ENCODE results near the gene GPR6. TPM values are rescaled to one million over a fixed set of nuclear protein-coding genes. Genes with fewer than 3 reads are reported as not detected.

The GPR6 gene
- total RNA-seq, 1 experiment from 2014 or later = 0.20 TPM

GRCh38 chr6:109977791-109978173 lies 329 bp upstream of the GPR6 start:
- Histone ChIP-seq H4K20me1 (ENCODE audit: control insufficient read depth, insufficient read depth, insufficient read length) (no peaks in the 10 kb centered on the region), H4K8ac (replicated peaks; ENCODE audit: insufficient read length, low read depth, low read length) (no peak overlapping the region), H4K91ac (ENCODE audit: insufficient read length, low read depth, low read length) (no peak overlapping the region), H3K23me2 (ENCODE audit: insufficient read length, low read depth, low read length, poor library complexity, severe bottlenecking) (peaks cover 16% of the 10 kb centered on the region), H3K79me1 (ENCODE audit: insufficient read depth, low read depth, low read length, poor library complexity, severe bottlenecking) (no peaks in the 10 kb centered on the region), H2BK12ac (ENCODE audit: insufficient read length, low read depth, low read length) (no peak overlapping the region), H2BK120ac (ENCODE audit: low read depth, low read length, poor library complexity, severe bottlenecking) (no peak overlapping the region), H2BK20ac (ENCODE audit: low read depth, low read length, poor library complexity, severe bottlenecking) (no peak overlapping the region), H3K14ac (ENCODE audit: insufficient read depth, low read length) (no peak overlapping the region), H3T11ph (ENCODE audit: low read length) (no peak overlapping the region), H2AFZ (ENCODE audit: low read length) (peak overlapping the region; percentile 9), H3K79me2 (ENCODE audit: insufficient read depth, low read length) (no peaks in the 10 kb centered on the region), H3K9ac (ENCODE audit: extremely low read depth, insufficient read length, low read length) (no peak overlapping the region), H3K18ac (ENCODE audit: insufficient read length, low read depth, low read length) (no peak overlapping the region), H2BK15ac (ENCODE audit: low read depth, low read length) (no peak overlapping the region), H3K27ac (ENCODE audit: insufficient read length, low read depth, low read length) (no peak overlapping the region), H4K5ac (ENCODE audit: insufficient read length, low read depth, low read length) (no peak overlapping the region), H3K4ac (ENCODE audit: low read depth, low read length) (no peak overlapping the region), H3K56ac (ENCODE audit: insufficient read length, low read depth, low read length) (no peak overlapping the region), H2BK5ac (ENCODE audit: insufficient read length, low read length) (no peak overlapping the region), H3K27me3 (ENCODE audit: insufficient read depth, low read length) (peaks cover 2% of the 10 kb centered on the region; the same call in 1 of the 2 replicates), H3K4me2 (ENCODE audit: insufficient read depth, insufficient read length, low read length) (peak overlapping the region; percentile 84), H3K23ac (ENCODE audit: insufficient read length, low read depth, low read length) (no peak overlapping the region), H3K4me1 (ENCODE audit: insufficient read depth, low read length) (no peaks in the 10 kb centered on the region), H3K9me3 (ENCODE audit: control insufficient read depth, low read depth, low read length) (no peaks in the 10 kb centered on the region), H2AK5ac (ENCODE audit: insufficient read length, low read length) (no peak overlapping the region)
- H3K36me3 Mint-ChIP-seq (ENCODE audit: insufficient read depth in 1 of 3, low read depth in 3 of 3) = no peaks in the 10 kb centered on the region
- no CpG with 5 or more reads among the region's 9 CpGs for WGBS (ENCODE audit: extremely low coverage, insufficient read length, low lambda C conversion rate)
- H3K9me3 Mint-ChIP-seq = no peaks in the 10 kb centered on the region; a peak in 1 of 5 replicates
- peak; percentile 72 for DNase-seq
- peak; percentile 17; the same call in 1 of the 3 replicates for TF ChIP-seq CTCF (conservative IDR thresholded peaks at IDR 0.05)
- H3K4me3 Mint-ChIP-seq = peak overlapping the region; percentile 78 to 90
- peaks cover 75% of the 10 kb centered on the region for H3K27me3 Mint-ChIP-seq (ENCODE audit: low read depth)
- H3K4me1 Mint-ChIP-seq = peaks cover 4 to 11% of the 10 kb centered on the region in 2 experiments
- no peak overlapping the region; a peak in 2 of 7 replicates for H3K27ac Mint-ChIP-seq

Measured in H9 (cell line).